Activated CD8-positive, alpha-beta T cell treated with anti-CD3 and anti-CD28 coated beads for 36 hours (primary cell): ENCODE data around the gene ATP1A1. TPM values are rescaled to one million over a fixed set of nuclear protein-coding genes. Genes with fewer than 3 reads are reported as not detected.

Source experiments
- ATAC-seq: fragments of 200-7000 bp; cut with Tn5 transposase; one replicate; pipeline ENCODE4 v1.10.0; 2021; ENCODE audit warnings: mild to moderate bottlenecking, moderate library complexity
- CTCF ChIA-PET: fragments of 350-600 bp; sonication (Branson Sonifier 250); formaldehyde crosslinking; loops from one replicate; lab custom pipeline; 2021; ENCODE audit warnings: antibody characterized with exemption; lab: Charles Lee
- POLR2A ChIA-PET: fragments of 350-600 bp; sonication (Branson Sonifier 250); formaldehyde crosslinking; loops from one replicate; lab custom pipeline; 2021; ENCODE audit warnings: antibody characterized with exemption; lab: Charles Lee
- DNase-seq: peaks from one replicate; pipeline ENCODE4 v3.0.0-alpha.2; 2020
- H3K27ac Mint-ChIP-seq: one replicate; pipeline ENCODE4 v1.8.0; 2021; ENCODE audit warnings: mild to moderate bottlenecking, mixed read lengths
- H3K27me3 Mint-ChIP-seq: one replicate; pipeline ENCODE4 v1.8.0; 2021; ENCODE audit warnings: mixed read lengths
- H3K36me3 Mint-ChIP-seq: one replicate; pipeline ENCODE4 v1.8.0; 2021; ENCODE audit warnings: low read depth, mixed read lengths
- H3K4me1 Mint-ChIP-seq: one replicate; pipeline ENCODE4 v1.8.0; 2021; ENCODE audit warnings: low read depth, mixed read lengths
- H3K4me3 Mint-ChIP-seq: one replicate; pipeline ENCODE4 v1.8.0; 2021; ENCODE audit warnings: mild to moderate bottlenecking, moderate library complexity, mixed read lengths
- H3K9me3 Mint-ChIP-seq: one replicate; pipeline ENCODE4 v1.8.0; 2021; ENCODE audit warnings: mixed read lengths
- CTCF ChIP-seq: fragments of 200-600 bp; IDR thresholded peaks from one replicate; pipeline ENCODE4 v1.8.0; 2022; ENCODE audit warnings: antibody characterized with exemption, mild to moderate bottlenecking
- intact Hi-C: fragments of 100-400 bp; cut with micrococcal nuclease; formaldehyde crosslinking; loops from one replicate; pipeline ENCODE4 v1.10.0; 2022
- total RNA-seq, 2 experiments: library from RNA; stranded (reverse); gene quantifications; one replicate each; pipeline ENCODE4 v1.2.3, GENCODE V29; 2021

ATP1A1 gene
- total RNA-seq, 2 experiments from 2014 or later = 201 to 202 TPM

- Mint-ChIP-seq H3K27me3 (no peaks in the 10 kb centered on the region), H3K4me1 (peaks cover 74% of the 10 kb centered on the region), H3K27ac (no peak overlapping the region), H3K9me3 (no peaks in the 10 kb centered on the region), H3K36me3 (peaks cover 68% of the 10 kb centered on the region), H3K4me3 (no peak overlapping the region)
- ChIA-PET CTCF (interaction anchor here (1.0 to 3.0 kb wide), 5 partner anchors 11 to 247 kb away, joined by 3 to 8 read pairs (median 5); no protein-coding TSS in a partner anchor), POLR2A (interaction anchor here (1.0 kb wide), 1 partner anchor 167 kb away, joined by 3 read pairs; no protein-coding TSS in a partner anchor)
- intact Hi-C loops = no loop called here
- ATAC-seq (no peak), DNase-seq (no peak)
- no peak for TF ChIP-seq CTCF
These were observed 13.0 kb downstream of the ATP1A1 start for GRCh38 chr1:116386042-116386441.

GRCh38 chr1:116387551-116387950, 14.5 kb downstream of the ATP1A1 start:
- POLR2A ChIA-PET = interaction anchor here (0.9 to 2.6 kb wide), 4 partner anchors 11 to 31 kb away, joined by 3 to 9 read pairs (median 4); no protein-coding TSS in a partner anchor
- TF ChIP-seq CTCF = no peak
- intact Hi-C loops = no loop called here
- Mint-ChIP-seq H3K27ac (peak overlapping the region; percentile 65), H3K9me3 (no peaks in the 10 kb centered on the region), H3K27me3 (no peaks in the 10 kb centered on the region), H3K36me3 (peaks cover 72% of the 10 kb centered on the region), H3K4me1 (peaks cover 72% of the 10 kb centered on the region), H3K4me3 (no peak overlapping the region)
- CTCF ChIA-PET = interaction anchor here (1.1 to 3.0 kb wide), 4 partner anchors 28 to 249 kb away, joined by 4 to 8 read pairs (median 6); no protein-coding TSS in a partner anchor
- DNase-seq (no peak), ATAC-seq (no peak)

- peaks cover 72% of the 10 kb centered on the region for H3K4me1 Mint-ChIP-seq
- ChIA-PET POLR2A (interaction anchor here (0.9 to 2.6 kb wide), 3 partner anchors 10 to 30 kb away, joined by 3 to 9 read pairs (median 6); no protein-coding TSS in a partner anchor), CTCF (interaction anchor here (1.4 to 3.0 kb wide), 2 partner anchors 111 to 249 kb away, joined by 6 to 8 read pairs; no protein-coding TSS in a partner anchor)
- no peaks in the 10 kb centered on the region for H3K27me3 Mint-ChIP-seq
- intact Hi-C loops = no loop called here
- H3K9me3 Mint-ChIP-seq = no peaks in the 10 kb centered on the region
- no peak for ATAC-seq
- no peak for TF ChIP-seq CTCF
- peaks cover 78% of the 10 kb centered on the region for H3K36me3 Mint-ChIP-seq
- peak overlapping the region; percentile 65 for H3K27ac Mint-ChIP-seq
- H3K4me3 Mint-ChIP-seq = no peak overlapping the region
- DNase-seq = no peak
These were observed 15.1 kb downstream of the ATP1A1 start for GRCh38 chr1:116388122-116388521.

GRCh38 chr1:116389013-116389412, 16.0 kb downstream of the ATP1A1 start:
- ATAC-seq (no peak), DNase-seq (no peak)
- CTCF ChIA-PET = interaction anchor here (0.7 to 3.0 kb wide), 3 partner anchors 110 to 250 kb away, joined by 3 to 8 read pairs (median 6); no protein-coding TSS in a partner anchor
- Mint-ChIP-seq H3K4me1 (peaks cover 63% of the 10 kb centered on the region), H3K27ac (peak overlapping the region; percentile 65), H3K36me3 (peaks cover 77% of the 10 kb centered on the region), H3K9me3 (no peaks in the 10 kb centered on the region), H3K4me3 (no peak overlapping the region), H3K27me3 (no peaks in the 10 kb centered on the region)
- no peak for TF ChIP-seq CTCF
- intact Hi-C loops = no loop called here
- POLR2A ChIA-PET = interaction anchor here (2.6 kb wide), 1 partner anchor 29 kb away, joined by 9 read pairs; no protein-coding TSS in a partner anchor

GRCh38 chr1:116389686-116390085, 16.6 kb downstream of the ATP1A1 start:
- POLR2A ChIA-PET = interaction anchor here (1.0 to 1.9 kb wide), 2 partner anchors 12 to 14 kb away, joined by 3 to 6 read pairs; no protein-coding TSS in a partner anchor
- peak overlapping the region; percentile 51 for H3K27ac Mint-ChIP-seq

More at GRCh38 chr1:116389686-116390085, 16.6 kb downstream of the ATP1A1 start:
- CTCF ChIA-PET = no interaction called here
- no peaks in the 10 kb centered on the region for H3K27me3 Mint-ChIP-seq
- no peak for DNase-seq
- H3K4me3 Mint-ChIP-seq = no peak overlapping the region
- no peak for ATAC-seq
- intact Hi-C loops = no loop called here
- no peaks in the 10 kb centered on the region for H3K9me3 Mint-ChIP-seq
- peaks cover 57% of the 10 kb centered on the region for H3K4me1 Mint-ChIP-seq
- TF ChIP-seq CTCF = no peak
- H3K36me3 Mint-ChIP-seq = peaks cover 79% of the 10 kb centered on the region
